Memory B cell (primary cell): Measurements from ENCODE around the gene C11orf21.

ENCODE experiments used
- ATAC-seq: fragments of 150-1000 bp; cut with Tn5 transposase; 2 replicates; pipeline ENCODE4 v1.10.0; 2021; ENCODE audit warnings: low read depth, mild to moderate bottlenecking, moderate library complexity
- DNase-seq, 2 donors: peaks; one replicate each; pipeline ENCODE4 v3.0.0; 2022; ENCODE audit warnings: low spot score in 2 of 2
- H3K27ac Mint-ChIP-seq: one replicate; pipeline ENCODE4 v1.8.0; 2022; ENCODE audit warnings: mild to moderate bottlenecking, moderate library complexity, mixed read lengths
- H3K27me3 Mint-ChIP-seq: one replicate; pipeline ENCODE4 v1.8.0; 2022; ENCODE audit warnings: mixed read lengths
- H3K36me3 Mint-ChIP-seq: one replicate; pipeline ENCODE4 v1.8.0; 2022; ENCODE audit warnings: mild to moderate bottlenecking, mixed read lengths
- H3K4me1 Mint-ChIP-seq: one replicate; pipeline ENCODE4 v1.8.0; 2022; ENCODE audit warnings: mixed read lengths
- H3K4me3 Mint-ChIP-seq: one replicate; pipeline ENCODE4 v1.8.0; 2022; ENCODE audit warnings: mild to moderate bottlenecking, moderate library complexity, mixed read lengths
- H3K9me3 Mint-ChIP-seq: one replicate; pipeline ENCODE4 v1.8.0; 2022; ENCODE audit warnings: mixed read lengths

C11orf21 gene

GRCh38 chr11:2316169-2316962 lies 14.6 kb upstream of the C11orf21 start:
- no peaks in the 10 kb centered on the region for H3K4me1 Mint-ChIP-seq
- peaks cover 6% of the 10 kb centered on the region for H3K27me3 Mint-ChIP-seq
- no peak overlapping the region for H3K27ac Mint-ChIP-seq
- ATAC-seq: no peak
- no peaks in the 10 kb centered on the region for H3K9me3 Mint-ChIP-seq
- no peak overlapping the region for H3K4me3 Mint-ChIP-seq
- DNase-seq: no peak
- peaks cover 2% of the 10 kb centered on the region for H3K36me3 Mint-ChIP-seq

GRCh38 chr11:2315395-2316168 lies 13.9 kb upstream of the C11orf21 start:
- no peak overlapping the region for H3K27ac Mint-ChIP-seq
- H3K4me1 Mint-ChIP-seq: no peaks in the 10 kb centered on the region
- no peak for DNase-seq
- H3K36me3 Mint-ChIP-seq: peaks cover 2% of the 10 kb centered on the region
- peaks cover 6% of the 10 kb centered on the region for H3K27me3 Mint-ChIP-seq
- H3K9me3 Mint-ChIP-seq: no peaks in the 10 kb centered on the region
- no peak for ATAC-seq
- H3K4me3 Mint-ChIP-seq: no peak overlapping the region

- Mint-ChIP-seq H3K36me3 (peaks cover 2% of the 10 kb centered on the region), H3K9me3 (no peaks in the 10 kb centered on the region), H3K27ac (no peak overlapping the region), H3K4me1 (no peaks in the 10 kb centered on the region), H3K27me3 (peaks cover 6% of the 10 kb centered on the region), H3K4me3 (no peak overlapping the region)
- no peak for DNase-seq
- no peak for ATAC-seq
Observed at GRCh38 chr11:2314525-2315394, 13.0 kb upstream of the C11orf21 start.

- Mint-ChIP-seq H3K4me3 (no peak overlapping the region), H3K27me3 (peaks cover 5% of the 10 kb centered on the region), H3K9me3 (no peaks in the 10 kb centered on the region), H3K36me3 (peaks cover 2% of the 10 kb centered on the region), H3K4me1 (no peaks in the 10 kb centered on the region), H3K27ac (no peak overlapping the region)
- ATAC-seq (no peak), DNase-seq (no peak)
Observed at GRCh38 chr11:2314136-2314524, 12.4 kb upstream of the C11orf21 start.

- Mint-ChIP-seq H3K27ac (no peak overlapping the region), H3K4me3 (no peak overlapping the region), H3K36me3 (peaks cover 2% of the 10 kb centered on the region), H3K4me1 (no peaks in the 10 kb centered on the region), H3K9me3 (no peaks in the 10 kb centered on the region), H3K27me3 (peaks cover 5% of the 10 kb centered on the region)
- DNase-seq (no peak), ATAC-seq (no peak)
Observed at GRCh38 chr11:2313051-2313951, 11.6 kb upstream of the C11orf21 start.

GRCh38 chr11:2312232-2313042 lies 10.7 kb upstream of the C11orf21 start:
- no peak for DNase-seq
- H3K27me3 Mint-ChIP-seq: peaks cover 5% of the 10 kb centered on the region
- H3K27ac Mint-ChIP-seq: no peak overlapping the region
- H3K9me3 Mint-ChIP-seq: no peaks in the 10 kb centered on the region
- no peak for ATAC-seq
- H3K4me1 Mint-ChIP-seq: no peaks in the 10 kb centered on the region
- H3K36me3 Mint-ChIP-seq: no peaks in the 10 kb centered on the region
- no peak overlapping the region for H3K4me3 Mint-ChIP-seq

GRCh38 chr11:2311353-2312133 lies 9.8 kb upstream of the C11orf21 start:
- Mint-ChIP-seq H3K27me3 (peaks cover 5% of the 10 kb centered on the region), H3K4me1 (peaks cover 1% of the 10 kb centered on the region), H3K4me3 (no peak overlapping the region), H3K36me3 (no peaks in the 10 kb centered on the region), H3K27ac (no peak overlapping the region), H3K9me3 (no peaks in the 10 kb centered on the region)
- no peak for ATAC-seq
- no peak for DNase-seq

GRCh38 chr11:2310786-2311352 lies 9.2 kb upstream of the C11orf21 start:
- ATAC-seq (no peak), DNase-seq (no peak)
- Mint-ChIP-seq H3K27me3 (peaks cover 5% of the 10 kb centered on the region), H3K27ac (no peak overlapping the region), H3K36me3 (no peaks in the 10 kb centered on the region), H3K4me3 (no peak overlapping the region), H3K9me3 (no peaks in the 10 kb centered on the region), H3K4me1 (peaks cover 6% of the 10 kb centered on the region)

- peaks cover 10% of the 10 kb centered on the region for H3K4me1 Mint-ChIP-seq
Observed at GRCh38 chr11:2310073-2310785, 8.5 kb upstream of the C11orf21 start.

GRCh38 chr11:2309251-2310072 lies 7.7 kb upstream of the C11orf21 start:
- Mint-ChIP-seq H3K9me3 (no peaks in the 10 kb centered on the region), H3K36me3 (no peaks in the 10 kb centered on the region), H3K4me3 (no peak overlapping the region), H3K4me1 (peaks cover 10% of the 10 kb centered on the region), H3K27me3 (peaks cover 3% of the 10 kb centered on the region), H3K27ac (no peak overlapping the region)
- DNase-seq (no peak), ATAC-seq (no peak)

More at GRCh38 chr11:2310073-2310785, 8.5 kb upstream of the C11orf21 start:
- H3K27me3 Mint-ChIP-seq: peaks cover 5% of the 10 kb centered on the region
- no peak for DNase-seq
- H3K36me3 Mint-ChIP-seq: no peaks in the 10 kb centered on the region
- H3K4me3 Mint-ChIP-seq: no peak overlapping the region
- H3K27ac Mint-ChIP-seq: no peak overlapping the region
- no peak for ATAC-seq
- no peaks in the 10 kb centered on the region for H3K9me3 Mint-ChIP-seq

- Mint-ChIP-seq H3K4me1 (peaks cover 10% of the 10 kb centered on the region), H3K4me3 (no peak overlapping the region), H3K36me3 (no peaks in the 10 kb centered on the region), H3K9me3 (no peaks in the 10 kb centered on the region), H3K27ac (no peak overlapping the region), H3K27me3 (peaks cover 3% of the 10 kb centered on the region)
- ATAC-seq (no peak), DNase-seq (no peak)
Observed at GRCh38 chr11:2308713-2309112, 7.0 kb upstream of the C11orf21 start.
